ENCODE data around the gene TESK1.
A peak's percentile ranks its signal among the peaks of the same experiment; 100 is the strongest.
"Not testable (repeated sequence)": the region's sequence is repeated elsewhere in the genome, so short reads cannot be mapped to it uniquely, and the experiment has no call there.

The TESK1 gene

DNA sequence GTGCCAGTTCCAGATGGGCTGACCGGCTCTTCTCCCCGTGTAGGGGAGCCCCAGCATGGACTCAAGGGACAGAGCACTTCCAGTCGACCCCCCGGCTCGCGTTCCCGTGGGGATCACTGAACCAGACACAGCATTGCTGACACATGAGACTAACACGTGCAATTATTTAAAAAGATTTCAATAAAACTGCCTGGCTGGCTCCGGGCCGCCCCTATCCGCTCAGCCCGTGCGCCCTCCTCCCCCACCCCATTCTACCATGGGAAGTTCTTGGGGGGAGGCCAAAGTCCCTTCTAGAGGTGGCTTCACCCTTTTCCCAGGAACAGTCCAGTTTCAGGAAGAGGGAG, 4.7 kb downstream of the TESK1 start:
- Histone ChIP-seq H3K4me1 (ENCODE audit: insufficient read depth, low read length, severe bottlenecking) (peaks cover 43% of the 10 kb centered on the region), H3K9me2 (ENCODE audit: low read depth, low read length) (no peaks in the 10 kb centered on the region), H3K36me3 (ENCODE audit: insufficient read depth, low read length) (peaks cover 76% of the 10 kb centered on the region; the same call in 1 of the 2 replicates), H2AFZ (ENCODE audit: low read length) (no peak overlapping the region), H3K9me3 (ENCODE audit: low read length) (no peaks in the 10 kb centered on the region), H4K20me1 (ENCODE audit: insufficient read depth, low read length) (no peaks in the 10 kb centered on the region), H3F3A (ENCODE audit: insufficient read depth, low read length) (no peaks in the 10 kb centered on the region), H3K27ac (ENCODE audit: low read depth, low read length, poor library complexity, severe bottlenecking) (peak overlapping the region; percentile 92), H3K79me2 (ENCODE audit: insufficient read depth, low read length) (peaks cover 11% of the 10 kb centered on the region; the same call in 1 of the 2 replicates), H3K4me3 (ENCODE audit: low read depth, low read length, poor library complexity, severe bottlenecking) (no peak overlapping the region), H3K4me2 (ENCODE audit: low read length) (peak overlapping the region; percentile 57), H3K27me3 (ENCODE audit: insufficient read depth, low read length) (no peaks in the 10 kb centered on the region), H3K9ac (ENCODE audit: low read length) (peak overlapping the region; percentile 62)
- TF ChIP-seq, protein P1, sequence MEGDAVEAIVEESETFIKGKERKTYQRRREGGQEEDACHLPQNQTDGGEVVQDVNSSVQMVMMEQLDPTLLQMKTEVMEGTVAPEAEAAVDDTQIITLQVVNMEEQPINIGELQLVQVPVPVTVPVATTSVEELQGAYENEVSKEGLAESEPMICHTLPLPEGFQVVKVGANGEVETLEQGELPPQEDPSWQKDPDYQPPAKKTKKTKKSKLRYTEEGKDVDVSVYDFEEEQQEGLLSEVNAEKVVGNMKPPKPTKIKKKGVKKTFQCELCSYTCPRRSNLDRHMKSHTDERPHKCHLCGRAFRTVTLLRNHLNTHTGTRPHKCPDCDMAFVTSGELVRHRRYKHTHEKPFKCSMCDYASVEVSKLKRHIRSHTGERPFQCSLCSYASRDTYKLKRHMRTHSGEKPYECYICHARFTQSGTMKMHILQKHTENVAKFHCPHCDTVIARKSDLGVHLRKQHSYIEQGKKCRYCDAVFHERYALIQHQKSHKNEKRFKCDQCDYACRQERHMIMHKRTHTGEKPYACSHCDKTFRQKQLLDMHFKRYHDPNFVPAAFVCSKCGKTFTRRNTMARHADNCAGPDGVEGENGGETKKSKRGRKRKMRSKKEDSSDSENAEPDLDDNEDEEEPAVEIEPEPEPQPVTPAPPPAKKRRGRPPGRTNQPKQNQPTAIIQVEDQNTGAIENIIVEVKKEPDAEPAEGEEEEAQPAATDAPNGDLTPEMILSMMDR (IDR thresholded peaks at IDR 0.05; ENCODE audit: low read length): no peak
- TF ChIP-seq EZH2 (IDR thresholded peaks at IDR 0.05; ENCODE audit: borderline replicate concordance, low read length): no peak

DNA sequence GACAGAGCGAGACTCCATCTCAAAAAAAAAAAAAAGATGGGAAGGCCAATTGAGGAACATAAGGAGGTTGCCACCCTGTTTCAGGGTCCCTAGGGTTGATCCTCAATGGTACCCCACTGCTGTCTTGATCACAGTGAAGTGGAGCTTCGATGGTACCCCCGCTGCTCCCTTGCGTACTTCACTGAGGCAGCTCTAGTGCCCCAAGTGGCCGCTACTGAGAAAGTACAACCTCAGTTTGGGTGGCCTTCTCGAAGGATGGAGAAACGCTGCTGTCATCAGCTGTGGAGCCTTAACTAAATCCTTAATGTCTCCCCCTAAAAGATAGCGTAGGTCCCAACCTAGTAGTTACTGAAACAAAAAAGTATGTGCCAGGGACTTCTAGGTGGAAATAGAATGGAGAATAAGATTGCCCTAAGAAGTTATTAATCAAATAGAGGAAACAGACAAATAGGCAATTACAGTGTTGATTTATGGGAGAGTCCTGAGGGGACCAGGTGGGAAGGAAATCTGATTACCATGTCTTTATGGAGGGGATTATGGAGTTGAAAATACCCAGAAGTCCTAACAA, 6.3 kb downstream of the TESK1 start:
- Histone ChIP-seq H3K9me2 (ENCODE audit: low read depth, low read length) (no peaks in the 10 kb centered on the region), H4K20me1 (ENCODE audit: insufficient read depth, low read length) (no peaks in the 10 kb centered on the region)
- no peak for TF ChIP-seq EZH2 (IDR thresholded peaks at IDR 0.05; ENCODE audit: borderline replicate concordance, low read length)
- TF ChIP-seq, protein P1 (IDR thresholded peaks at IDR 0.05; ENCODE audit: low read length): peak; percentile 76

DNA sequence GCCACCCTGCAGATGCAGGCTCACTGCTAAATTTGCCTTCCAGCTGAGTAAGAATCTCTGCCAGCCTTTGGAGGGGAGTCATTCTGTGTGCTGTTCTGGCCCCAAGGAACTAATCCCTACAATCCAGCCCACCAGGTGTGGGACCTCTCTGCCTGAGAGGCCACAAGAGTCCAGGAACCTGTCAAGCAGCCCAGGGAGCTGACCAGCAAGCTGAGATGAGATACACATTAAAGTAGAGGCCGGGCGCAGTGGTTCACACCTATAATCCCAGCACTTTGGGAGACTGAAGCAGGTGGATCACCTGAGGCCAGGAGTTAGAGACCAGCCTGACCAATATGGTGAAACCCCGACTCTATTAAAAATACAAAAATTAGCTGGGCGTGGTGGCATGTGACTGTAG, 7.0 kb downstream of the TESK1 start:
- Histone ChIP-seq H3K4me1 (ENCODE audit: insufficient read depth, low read length, severe bottlenecking) (peaks cover 47% of the 10 kb centered on the region), H3K36me3 (ENCODE audit: insufficient read depth, low read length) (peaks cover 85% of the 10 kb centered on the region; the same call in 1 of the 2 replicates), H3K27ac (ENCODE audit: low read depth, low read length, poor library complexity, severe bottlenecking) (peak overlapping the region; percentile 7)
- H3F3A ChIP-seq (ENCODE audit: insufficient read depth, low read length); H3K4me2 ChIP-seq (ENCODE audit: low read length); H3K27me3 ChIP-seq (ENCODE audit: insufficient read depth, low read length); H3K4me3 ChIP-seq (ENCODE audit: low read depth, low read length, poor library complexity, severe bottlenecking); H3K9me2 ChIP-seq (ENCODE audit: low read depth, low read length); H2AFZ ChIP-seq (ENCODE audit: low read length); H3K79me2 ChIP-seq (ENCODE audit: insufficient read depth, low read length); H4K20me1 ChIP-seq (ENCODE audit: insufficient read depth, low read length); H3K9me3 ChIP-seq (ENCODE audit: low read length); H3K9ac ChIP-seq (ENCODE audit: low read length): not testable (repeated sequence)

More for the DNA sequence above, 6.3 kb downstream of the TESK1 start:
- H3K27me3 ChIP-seq (ENCODE audit: insufficient read depth, low read length): no peaks in the 10 kb centered on the region
- no peak overlapping the region for H3K4me3 ChIP-seq (ENCODE audit: low read depth, low read length, poor library complexity, severe bottlenecking)
- peaks cover 90% of the 10 kb centered on the region; the same call in 1 of the 2 replicates for H3K36me3 ChIP-seq (ENCODE audit: insufficient read depth, low read length)
- H3K27ac ChIP-seq (ENCODE audit: low read depth, low read length, poor library complexity, severe bottlenecking): peak overlapping the region; percentile 7
- H2AFZ ChIP-seq (ENCODE audit: low read length): no peak overlapping the region
- H3K9ac ChIP-seq (ENCODE audit: low read length): no peak overlapping the region
- peaks cover 47% of the 10 kb centered on the region for H3K4me1 ChIP-seq (ENCODE audit: insufficient read depth, low read length, severe bottlenecking)
- peaks cover 7% of the 10 kb centered on the region; the same call in 1 of the 2 replicates for H3K79me2 ChIP-seq (ENCODE audit: insufficient read depth, low read length)
- no peaks in the 10 kb centered on the region for H3F3A ChIP-seq (ENCODE audit: insufficient read depth, low read length)
- H3K4me2 ChIP-seq (ENCODE audit: low read length): no peak overlapping the region
- H3K9me3 ChIP-seq (ENCODE audit: low read length): no peaks in the 10 kb centered on the region

DNA sequence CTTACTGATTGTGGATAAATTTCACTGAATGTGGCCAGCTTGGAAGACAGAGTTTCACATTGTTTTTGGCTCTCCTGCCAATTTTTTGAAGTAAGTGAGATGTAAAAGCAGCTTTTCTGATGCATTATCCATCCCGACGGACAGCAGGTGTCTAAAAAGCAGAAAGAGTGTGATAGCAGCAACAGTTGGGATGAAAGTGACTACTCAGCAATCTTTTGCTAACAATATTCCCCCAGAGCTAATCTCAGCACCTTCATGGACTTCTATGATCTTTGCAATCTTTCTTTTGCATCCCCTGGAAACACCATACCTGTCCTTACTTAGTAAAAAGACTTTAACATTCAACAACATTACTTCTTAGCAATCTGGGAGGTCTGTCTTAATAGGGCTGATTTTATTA, 7.8 kb downstream of the TESK1 start:
- Histone ChIP-seq H3K27me3 (ENCODE audit: insufficient read depth, low read length) (no peaks in the 10 kb centered on the region), H3K9ac (ENCODE audit: low read length) (no peak overlapping the region), H3K9me3 (ENCODE audit: low read length) (no peaks in the 10 kb centered on the region), H3K27ac (ENCODE audit: low read depth, low read length, poor library complexity, severe bottlenecking) (no peak overlapping the region), H3K79me2 (ENCODE audit: insufficient read depth, low read length) (no peaks in the 10 kb centered on the region), H3K9me2 (ENCODE audit: low read depth, low read length) (no peaks in the 10 kb centered on the region), H2AFZ (ENCODE audit: low read length) (no peak overlapping the region), H3K4me1 (ENCODE audit: insufficient read depth, low read length, severe bottlenecking) (peaks cover 51% of the 10 kb centered on the region), H3K36me3 (ENCODE audit: insufficient read depth, low read length) (peaks cover 77% of the 10 kb centered on the region; the same call in 1 of the 2 replicates), H3K4me2 (ENCODE audit: low read length) (no peak overlapping the region), H4K20me1 (ENCODE audit: insufficient read depth, low read length) (no peaks in the 10 kb centered on the region), H3K4me3 (ENCODE audit: low read depth, low read length, poor library complexity, severe bottlenecking) (no peak overlapping the region), H3F3A (ENCODE audit: insufficient read depth, low read length) (no peaks in the 10 kb centered on the region)
- TF ChIP-seq, protein P1 (IDR thresholded peaks at IDR 0.05; ENCODE audit: low read length): no peak
- TF ChIP-seq EZH2 (IDR thresholded peaks at IDR 0.05; ENCODE audit: borderline replicate concordance, low read length): no peak
